ENCODE results near the gene DNHD1.

DNHD1 gene

DNA sequence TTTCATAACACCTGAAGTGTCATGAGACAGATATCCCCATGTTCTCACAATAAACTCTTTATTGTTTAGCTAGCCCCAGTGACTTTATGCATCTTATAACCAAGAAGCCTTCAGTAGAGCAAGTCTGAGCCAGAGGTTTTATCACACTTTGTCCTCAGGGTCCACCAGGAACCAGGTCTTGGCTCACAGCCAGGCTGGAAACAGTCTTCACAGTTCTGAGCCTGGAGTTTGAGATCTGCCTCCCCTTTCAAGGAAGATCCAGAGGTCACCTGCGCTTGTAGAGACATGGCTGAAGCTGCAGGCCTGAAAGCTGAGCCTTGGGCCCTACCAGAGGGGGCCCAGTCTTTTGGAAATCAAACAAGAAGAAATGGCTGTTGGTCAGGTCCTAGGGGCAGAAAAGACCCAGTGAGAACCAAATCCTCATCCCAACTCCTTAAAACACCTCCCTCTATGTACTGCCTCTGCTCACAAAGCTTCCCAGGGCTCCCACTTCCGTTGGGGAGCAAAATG is 102.9 kb downstream of the DNHD1 start:
- no peak for DNase-seq

GRCh38 chr11:6601041-6601461 is 104.0 kb downstream of the DNHD1 start:
- DNase-seq = no peak

- no peak for DNase-seq
Observed at GRCh38 chr11:6602096-6602940, 105.2 kb downstream of the DNHD1 start.

DNA sequence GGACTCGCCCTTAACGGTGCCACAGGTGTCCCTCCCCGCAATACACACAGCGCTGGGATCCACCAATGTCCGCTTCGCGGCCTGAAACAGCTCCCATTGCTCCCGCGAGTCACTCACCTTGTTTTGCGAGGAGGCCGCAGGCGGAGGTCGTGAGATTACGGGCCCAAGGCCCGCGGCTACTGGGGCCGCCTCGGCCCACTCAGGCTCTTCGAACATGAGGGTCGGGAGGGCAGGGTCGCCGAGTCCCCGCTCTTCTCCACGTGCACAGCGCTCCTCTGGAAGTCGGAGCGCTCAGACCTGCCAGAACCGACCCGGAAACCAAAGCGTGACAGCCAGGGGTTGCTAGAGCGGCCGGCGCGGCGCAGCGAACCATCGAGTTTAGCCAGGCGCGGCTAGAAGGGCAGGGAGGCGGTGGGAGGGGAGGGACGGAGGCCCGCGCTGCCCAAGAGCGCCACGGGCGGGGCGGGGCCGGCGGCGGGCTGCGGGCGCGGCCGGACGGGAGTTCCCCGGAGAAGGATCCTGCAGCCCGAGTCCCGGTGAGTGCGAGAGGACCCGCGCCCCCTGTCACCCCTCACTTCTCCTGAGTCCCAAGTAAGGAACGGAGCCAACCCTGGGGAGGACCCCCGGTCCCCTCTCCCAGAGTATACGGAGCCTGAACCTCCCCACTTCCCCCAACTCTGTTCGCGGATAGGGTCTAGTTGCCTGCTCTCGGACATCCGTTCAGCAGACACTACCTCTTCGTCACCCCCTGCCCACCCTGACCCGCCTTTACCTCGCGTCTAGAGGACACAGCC is 106.4 kb downstream of the DNHD1 start, which contains the start of the genes ILK and RRP8:
Gene ILK, plus strand, starts transcription at position 488 of the 794 bp plus-strand sequence. CDS start 498 bp downstream, outside the sequence.
Gene RRP8, minus strand, starts transcription at position 330 of the 794 bp plus-strand sequence. Its CDS starts 114 bp downstream, at position 216.
- DNase-seq = peak; percentile 87 to 93

- DNase-seq = peak; percentile 61 to 70
Observed at GRCh38 chr11:6604081-6604626, 107.1 kb downstream of the DNHD1 start.

DNA sequence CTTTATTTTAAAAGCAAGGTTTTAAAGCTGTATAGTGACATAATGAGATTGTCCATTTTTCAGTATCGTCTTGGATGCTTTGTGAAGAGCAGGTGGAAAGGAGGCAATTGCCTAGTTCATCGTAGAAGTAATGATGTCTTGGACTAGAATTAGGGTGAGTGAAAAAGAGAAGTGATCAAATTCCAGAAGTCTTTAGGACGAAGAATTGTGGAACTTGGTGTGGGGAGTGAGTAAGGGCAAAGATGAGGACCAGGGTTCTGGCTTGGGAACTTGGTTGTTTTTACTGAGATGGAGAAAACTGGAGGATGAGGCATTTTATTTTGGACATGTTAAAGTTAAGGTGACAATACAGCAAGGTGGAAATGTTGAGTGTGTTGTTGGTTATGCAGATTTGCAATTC is 107.7 kb downstream of the DNHD1 start:
- DNase-seq = no peak

- peak; percentile 62 to 71 for DNase-seq
Observed at GRCh38 chr11:6606471-6607189, 109.5 kb downstream of the DNHD1 start.

- DNase-seq = no peak
Observed at GRCh38 chr11:6607190-6607795, 110.2 kb downstream of the DNHD1 start.

- DNase-seq = no peak
Observed at GRCh38 chr11:6608011-6608410, 110.9 kb downstream of the DNHD1 start.

DNA sequence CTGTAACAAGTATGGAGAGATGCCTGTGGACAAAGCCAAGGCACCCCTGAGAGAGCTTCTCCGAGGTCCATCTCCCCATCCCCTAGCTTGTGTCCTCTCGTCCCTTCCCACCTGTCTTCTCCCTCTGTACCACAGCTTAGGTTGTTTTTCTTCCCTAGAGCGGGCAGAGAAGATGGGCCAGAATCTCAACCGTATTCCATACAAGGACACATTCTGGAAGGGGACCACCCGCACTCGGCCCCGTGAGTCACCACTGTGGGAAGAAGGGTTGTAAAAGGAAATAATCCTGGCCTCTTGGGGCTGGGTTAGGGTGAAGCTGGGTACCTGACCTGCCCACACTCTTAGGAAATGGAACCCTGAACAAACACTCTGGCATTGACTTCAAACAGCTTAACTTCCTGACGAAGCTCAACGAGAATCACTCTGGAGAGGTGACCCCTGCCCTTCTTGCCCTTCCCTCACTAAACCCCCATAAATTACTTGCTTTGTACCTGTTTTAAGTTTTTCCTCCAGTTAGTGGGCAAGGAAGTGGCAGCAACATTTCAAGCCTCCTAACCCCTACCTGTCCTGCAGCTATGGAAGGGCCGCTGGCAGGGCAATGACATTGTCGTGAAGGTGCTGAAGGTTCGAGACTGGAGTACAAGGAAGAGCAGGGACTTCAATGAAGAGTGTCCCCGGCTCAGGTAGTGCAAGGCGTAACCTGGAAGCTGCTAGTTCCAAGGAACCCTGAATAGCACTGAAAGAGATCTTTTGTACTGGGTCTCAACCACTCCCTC is 111.8 kb downstream of the DNHD1 start:
- no peak for DNase-seq

DNA sequence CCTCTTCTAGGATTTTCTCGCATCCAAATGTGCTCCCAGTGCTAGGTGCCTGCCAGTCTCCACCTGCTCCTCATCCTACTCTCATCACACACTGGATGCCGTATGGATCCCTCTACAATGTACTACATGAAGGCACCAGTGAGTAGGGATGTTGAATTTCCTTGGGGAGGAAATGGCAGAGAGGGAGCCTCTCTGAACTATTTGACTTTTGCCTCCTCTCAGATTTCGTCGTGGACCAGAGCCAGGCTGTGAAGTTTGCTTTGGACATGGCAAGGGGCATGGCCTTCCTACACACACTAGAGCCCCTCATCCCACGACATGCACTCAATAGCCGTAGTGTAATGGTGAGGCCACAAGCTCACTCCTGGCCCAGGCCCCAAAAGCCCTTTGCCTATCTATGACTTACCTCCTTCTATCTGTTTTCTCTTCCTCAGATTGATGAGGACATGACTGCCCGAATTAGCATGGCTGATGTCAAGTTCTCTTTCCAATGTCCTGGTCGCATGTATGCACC is 112.5 kb downstream of the DNHD1 start:
- DNase-seq = no peak

- no peak for DNase-seq
Observed at GRCh38 chr11:6610591-6610990, 113.5 kb downstream of the DNHD1 start.

- DNase-seq = peak in 1 of 2 donors; percentile 40
Observed at GRCh38 chr11:6611092-6611962, 114.2 kb downstream of the DNHD1 start.

- DNase-seq = no peak
Observed at GRCh38 chr11:6611963-6612212, 114.8 kb downstream of the DNHD1 start.

DNA sequence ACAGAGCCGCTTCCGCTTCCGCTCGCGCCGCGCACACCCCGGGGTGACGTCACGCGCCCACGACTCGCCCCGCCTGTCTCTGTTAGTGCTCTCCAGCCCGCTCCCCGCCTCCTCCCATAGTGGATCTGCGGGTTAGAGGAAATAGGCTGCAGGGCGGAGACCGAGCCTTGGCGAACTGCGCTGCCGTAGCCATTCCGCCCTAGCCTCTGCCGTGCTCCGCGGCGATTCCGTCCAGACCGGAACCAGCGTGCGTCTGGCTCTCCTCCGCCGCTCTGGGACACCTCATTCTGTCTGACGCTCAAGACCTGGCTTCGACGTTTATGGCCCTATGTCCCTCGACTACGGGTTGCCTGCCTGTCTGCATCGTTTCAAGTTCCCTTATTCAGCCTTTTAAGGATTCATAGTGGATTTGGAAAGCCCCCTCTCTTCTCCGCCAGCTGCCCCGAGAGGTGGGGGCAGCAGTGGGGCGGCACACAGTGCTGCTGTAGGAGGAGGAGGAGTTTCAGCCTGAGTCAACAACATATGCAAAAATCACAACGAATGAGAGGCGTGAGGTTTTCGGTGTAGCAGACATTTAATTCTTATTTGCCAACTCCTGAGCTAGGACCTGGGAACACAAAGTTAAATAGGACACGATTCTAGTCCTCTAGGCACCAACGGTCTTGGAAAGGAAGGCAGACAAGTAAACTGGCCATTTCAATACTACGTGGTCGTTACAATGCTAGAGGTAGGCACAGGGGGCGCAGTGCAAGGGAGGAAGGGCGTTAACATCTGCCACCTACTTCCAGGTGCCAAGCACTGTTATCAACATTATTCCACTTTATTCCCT is 115.3 kb downstream of the DNHD1 start, which contains the start of gene TAF10:
Gene TAF10, minus strand, starts transcription at position 4 of the 829 bp plus-strand sequence. CDS start 27 bp downstream, outside the sequence.
- peak; percentile 96 for DNase-seq

GRCh38 chr11:6613496-6613895 is 116.4 kb downstream of the DNHD1 start:
- DNase-seq = no peak

GRCh38 chr11:6614446-6614845 is 117.4 kb downstream of the DNHD1 start:
- DNase-seq = no peak

- DNase-seq = no peak
Observed at GRCh38 chr11:6615046-6615445, 118.0 kb downstream of the DNHD1 start.
